Transverse colon (tissue), 4 donors: ENCODE measurements around the gene AK9.

Source experiments
- POLR2AphosphoS5 ChIP-seq, 3 donors: sonication (generic); formaldehyde crosslinking; IDR thresholded peaks; one replicate each; pipeline ENCODE4 v1.6.1; 2016; ENCODE audit warnings: antibody characterized with exemption in 3 of 3
- TF ChIP-seq, protein P1 (sequence below), 5 experiments: fragments of 200-600 bp in 3 of 5; fragments of 450-650 bp in 2 of 5; sonication (generic) in 3 of 5; IDR thresholded peaks; 1 replicate in 2 of 5; 2 replicates in 3 of 5; pipeline ENCODE4 v1.5.1; 2016 to 2017; ENCODE audit warnings: antibody characterized with exemption in 5 of 5, inconsistent platforms in 3 of 5, mild to moderate bottlenecking in 2 of 5, moderate library complexity in 1 of 5

- TF ChIP-seq, protein P1, sequence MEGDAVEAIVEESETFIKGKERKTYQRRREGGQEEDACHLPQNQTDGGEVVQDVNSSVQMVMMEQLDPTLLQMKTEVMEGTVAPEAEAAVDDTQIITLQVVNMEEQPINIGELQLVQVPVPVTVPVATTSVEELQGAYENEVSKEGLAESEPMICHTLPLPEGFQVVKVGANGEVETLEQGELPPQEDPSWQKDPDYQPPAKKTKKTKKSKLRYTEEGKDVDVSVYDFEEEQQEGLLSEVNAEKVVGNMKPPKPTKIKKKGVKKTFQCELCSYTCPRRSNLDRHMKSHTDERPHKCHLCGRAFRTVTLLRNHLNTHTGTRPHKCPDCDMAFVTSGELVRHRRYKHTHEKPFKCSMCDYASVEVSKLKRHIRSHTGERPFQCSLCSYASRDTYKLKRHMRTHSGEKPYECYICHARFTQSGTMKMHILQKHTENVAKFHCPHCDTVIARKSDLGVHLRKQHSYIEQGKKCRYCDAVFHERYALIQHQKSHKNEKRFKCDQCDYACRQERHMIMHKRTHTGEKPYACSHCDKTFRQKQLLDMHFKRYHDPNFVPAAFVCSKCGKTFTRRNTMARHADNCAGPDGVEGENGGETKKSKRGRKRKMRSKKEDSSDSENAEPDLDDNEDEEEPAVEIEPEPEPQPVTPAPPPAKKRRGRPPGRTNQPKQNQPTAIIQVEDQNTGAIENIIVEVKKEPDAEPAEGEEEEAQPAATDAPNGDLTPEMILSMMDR (IDR thresholded peaks at IDR 0.05) = no peak
- no peak for TF ChIP-seq POLR2AphosphoS5 (IDR thresholded peaks at IDR 0.05)
Observed at GRCh38 chr6:109718991-109719390, 28.0 kb upstream of the AK9 start.
